Measurements from ENCODE around the gene JPH2.

- TF ChIP-seq CTCF (IDR thresholded peaks at IDR 0.05; ENCODE audit: insufficient read depth, low read length) (no peak), SPI1 (IDR thresholded peaks at IDR 0.05; ENCODE audit: borderline replicate concordance, low read depth) (no peak), GABPA (IDR thresholded peaks at IDR 0.05; ENCODE audit: low read depth) (no peak), POLR2AphosphoS5 (IDR thresholded peaks at IDR 0.05; ENCODE audit: low read depth) (no peak)
- TF ChIP-seq, protein P1, sequence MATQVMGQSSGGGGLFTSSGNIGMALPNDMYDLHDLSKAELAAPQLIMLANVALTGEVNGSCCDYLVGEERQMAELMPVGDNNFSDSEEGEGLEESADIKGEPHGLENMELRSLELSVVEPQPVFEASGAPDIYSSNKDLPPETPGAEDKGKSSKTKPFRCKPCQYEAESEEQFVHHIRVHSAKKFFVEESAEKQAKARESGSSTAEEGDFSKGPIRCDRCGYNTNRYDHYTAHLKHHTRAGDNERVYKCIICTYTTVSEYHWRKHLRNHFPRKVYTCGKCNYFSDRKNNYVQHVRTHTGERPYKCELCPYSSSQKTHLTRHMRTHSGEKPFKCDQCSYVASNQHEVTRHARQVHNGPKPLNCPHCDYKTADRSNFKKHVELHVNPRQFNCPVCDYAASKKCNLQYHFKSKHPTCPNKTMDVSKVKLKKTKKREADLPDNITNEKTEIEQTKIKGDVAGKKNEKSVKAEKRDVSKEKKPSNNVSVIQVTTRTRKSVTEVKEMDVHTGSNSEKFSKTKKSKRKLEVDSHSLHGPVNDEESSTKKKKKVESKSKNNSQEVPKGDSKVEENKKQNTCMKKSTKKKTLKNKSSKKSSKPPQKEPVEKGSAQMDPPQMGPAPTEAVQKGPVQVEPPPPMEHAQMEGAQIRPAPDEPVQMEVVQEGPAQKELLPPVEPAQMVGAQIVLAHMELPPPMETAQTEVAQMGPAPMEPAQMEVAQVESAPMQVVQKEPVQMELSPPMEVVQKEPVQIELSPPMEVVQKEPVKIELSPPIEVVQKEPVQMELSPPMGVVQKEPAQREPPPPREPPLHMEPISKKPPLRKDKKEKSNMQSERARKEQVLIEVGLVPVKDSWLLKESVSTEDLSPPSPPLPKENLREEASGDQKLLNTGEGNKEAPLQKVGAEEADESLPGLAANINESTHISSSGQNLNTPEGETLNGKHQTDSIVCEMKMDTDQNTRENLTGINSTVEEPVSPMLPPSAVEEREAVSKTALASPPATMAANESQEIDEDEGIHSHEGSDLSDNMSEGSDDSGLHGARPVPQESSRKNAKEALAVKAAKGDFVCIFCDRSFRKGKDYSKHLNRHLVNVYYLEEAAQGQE (IDR thresholded peaks at IDR 0.05; ENCODE audit: insufficient replicate concordance, low read depth) = no peak
Observed at GRCh38 chr20:44221368-44221954, 34.5 kb upstream of the JPH2 start.

Measured in HL-60 (cell line).